Mesenchymal stem cell (in vitro differentiated cells and primary cell): Measurements from ENCODE around the gene GRM1.

Experiments used
- DNase-seq: peaks from one replicate; pipeline ENCODE4 v3.0.0-alpha.2; 2013
- H2AFZ ChIP-seq: one replicate; pipeline ENCODE4 v1.6.1; 2013; ENCODE audit warnings: low read depth, mild to moderate bottlenecking, control low read depth, inconsistent platforms, low read length, moderate library complexity
- H2AK5ac ChIP-seq: 2 replicates; pipeline ENCODE4 v1.6.1; 2013; ENCODE audit warnings: low read length, moderate library complexity, mild to moderate bottlenecking, inconsistent platforms; ENCODE audit not compliant: severe bottlenecking
- H2BK120ac ChIP-seq: one replicate; pipeline ENCODE4 v1.6.1; 2013; ENCODE audit warnings: low read depth, mild to moderate bottlenecking, inconsistent platforms, low read length, moderate library complexity
- H2BK12ac ChIP-seq, 2 experiments: one replicate each; pipeline ENCODE4 v1.6.1; 2013; ENCODE audit warnings: inconsistent platforms in 2 of 2, low read length in 2 of 2, mild to moderate bottlenecking in 2 of 2, moderate library complexity in 2 of 2, control low read depth in 1 of 2
- H2BK15ac ChIP-seq: one replicate; pipeline ENCODE4 v1.6.1; 2013; ENCODE audit warnings: mild to moderate bottlenecking, low read depth, inconsistent platforms; ENCODE audit not compliant: poor library complexity, severe bottlenecking
- H2BK5ac ChIP-seq: 2 replicates; pipeline ENCODE4 v1.6.1; 2013; ENCODE audit warnings: low read depth, mild to moderate bottlenecking, low read length, control low read depth, inconsistent platforms; ENCODE audit not compliant: poor library complexity, severe bottlenecking
- H3K14ac ChIP-seq, 2 experiments: one replicate each; pipeline ENCODE4 v1.6.1; 2013; ENCODE audit warnings: inconsistent platforms in 2 of 2, low read length in 2 of 2, control low read depth in 1 of 2, mild to moderate bottlenecking in 1 of 2, moderate library complexity in 1 of 2
- H3K18ac ChIP-seq, 2 experiments: one replicate each; pipeline ENCODE4 v1.6.1; 2013; ENCODE audit warnings: inconsistent platforms in 2 of 2, low read length in 2 of 2, control low read depth in 1 of 2, low read depth in 1 of 2, mild to moderate bottlenecking in 1 of 2
- H3K23ac ChIP-seq, 2 experiments: one replicate each; pipeline ENCODE4 v1.6.1; 2013; ENCODE audit warnings: inconsistent platforms in 2 of 2, low read length in 2 of 2, mild to moderate bottlenecking in 2 of 2, moderate library complexity in 2 of 2, control low read depth in 1 of 2
- H3K27ac ChIP-seq: 2 replicates; pipeline ENCODE4 v1.5.1; 2013; ENCODE audit warnings: mild to moderate bottlenecking, moderate library complexity, low read length, control low read depth, inconsistent platforms; ENCODE audit not compliant: poor library complexity, severe bottlenecking
- H3K27me3 ChIP-seq, 2 experiments: 2 replicates each; pipeline versions ENCODE4 v1.6.1 to v1.7.0; 2013; ENCODE audit warnings: low read length in 2 of 2, mild to moderate bottlenecking in 2 of 2, moderate library complexity in 2 of 2, control low read depth in 1 of 2, inconsistent platforms in 1 of 2; ENCODE audit not compliant: control insufficient read depth in 1 of 2, insufficient read depth in 1 of 2
- H3K36me3 ChIP-seq, 2 experiments: 2 replicates each; pipeline versions ENCODE4 v1.6.1 to v1.7.0; 2013; ENCODE audit warnings: low read length in 2 of 2, control low read depth in 1 of 2, inconsistent platforms in 1 of 2, low read depth in 1 of 2, mild to moderate bottlenecking in 1 of 2; ENCODE audit not compliant: insufficient read depth in 2 of 2, control insufficient read depth in 1 of 2
- H3K4ac ChIP-seq, 2 experiments: one replicate each; pipeline ENCODE4 v1.6.1; 2013; ENCODE audit warnings: inconsistent platforms in 2 of 2, low read length in 2 of 2, mild to moderate bottlenecking in 2 of 2, moderate library complexity in 2 of 2, control low read depth in 1 of 2, low read depth in 1 of 2
- H3K4me1 ChIP-seq: 2 replicates; pipeline ENCODE4 v1.6.1; 2013; ENCODE audit warnings: low read depth, low read length, control low read depth; ENCODE audit not compliant: control insufficient read depth, insufficient read depth
- H3K4me2 ChIP-seq: 2 replicates; pipeline ENCODE4 v1.6.1; 2013; ENCODE audit warnings: low read length, mild to moderate bottlenecking, inconsistent platforms; ENCODE audit not compliant: poor library complexity, severe bottlenecking
- H3K4me3 ChIP-seq, 2 experiments: 2 replicates each; pipeline versions ENCODE4 v1.5.1 to v1.7.0; 2013; ENCODE audit warnings: low read length in 2 of 2, mild to moderate bottlenecking in 2 of 2, control low read depth in 1 of 2, low read depth in 1 of 2; ENCODE audit not compliant: insufficient read depth in 1 of 2
- H3K79me1 ChIP-seq: replicated peaks from 2 replicates; pipeline ENCODE4 v1.6.1; 2013; ENCODE audit warnings: mild to moderate bottlenecking, control low read depth, low read length, inconsistent platforms; ENCODE audit not compliant: poor library complexity, severe bottlenecking
- H3K9ac ChIP-seq: 2 replicates; pipeline ENCODE4 v1.7.0; 2013; ENCODE audit warnings: mild to moderate bottlenecking, low read length, moderate library complexity
- H3K9me3 ChIP-seq: 2 replicates; pipeline ENCODE4 v1.7.0; 2013; ENCODE audit warnings: mild to moderate bottlenecking, low read length; ENCODE audit not compliant: control insufficient read depth
- H4K8ac ChIP-seq: one replicate; pipeline ENCODE4 v1.6.1; 2013; ENCODE audit warnings: inconsistent platforms, mild to moderate bottlenecking, low read length, moderate library complexity
- H4K91ac ChIP-seq: one replicate; pipeline ENCODE4 v1.6.1; 2013; ENCODE audit warnings: mild to moderate bottlenecking, low read length, inconsistent platforms
- WGBS: methylation state at CpG from one replicate; pipeline ENCODE4 v1.1.7; 2013; ENCODE audit warnings: mixed read lengths; 5-methylcytosine and 5-hydroxymethylcytosine counted together

Gene GRM1

DNA sequence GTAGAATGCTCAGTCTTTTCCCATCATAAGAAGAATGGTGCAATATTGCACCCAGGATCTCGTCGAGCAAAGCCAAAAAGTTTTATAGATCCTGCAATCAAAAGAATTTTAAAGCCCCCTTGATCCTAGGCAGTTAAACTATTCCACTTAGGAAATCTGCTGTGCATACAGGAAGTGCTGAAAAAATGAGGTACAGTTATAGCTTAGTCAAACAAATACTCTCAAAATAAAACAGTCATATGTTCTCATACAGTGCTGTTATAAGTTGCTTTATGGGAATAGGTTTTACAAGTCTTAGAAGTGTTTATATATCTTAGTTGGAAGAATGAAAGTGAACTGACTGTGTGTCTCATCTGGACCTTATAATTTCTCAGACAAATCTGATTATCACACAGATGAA, 282.2 kb downstream of the GRM1 start:
- no peak overlapping the region for H4K91ac ChIP-seq
- no peak overlapping the region for H2BK120ac ChIP-seq
- no peak overlapping the region for H3K9ac ChIP-seq
- H2BK5ac ChIP-seq: no peak overlapping the region
- no peak overlapping the region for H3K18ac ChIP-seq
- no peak overlapping the region for H3K23ac ChIP-seq
- no peak overlapping the region for H3K14ac ChIP-seq
- no CpG with 5 or more reads among the region's 2 CpGs for WGBS
- H2BK15ac ChIP-seq: no peak overlapping the region
- H3K4ac ChIP-seq: no peak overlapping the region
- H3K4me1 ChIP-seq: no peaks in the 10 kb centered on the region
- no peak for DNase-seq
- no peaks in the 10 kb centered on the region for H3K36me3 ChIP-seq
- H3K27ac ChIP-seq: no peak overlapping the region
- H3K4me3 ChIP-seq: no peak overlapping the region
- no peak overlapping the region for H4K8ac ChIP-seq
- H2AFZ ChIP-seq: no peak overlapping the region
- no peak overlapping the region for H3K4me2 ChIP-seq
- H2AK5ac ChIP-seq: no peak overlapping the region
- H2BK12ac ChIP-seq: no peak overlapping the region
- H3K79me1 ChIP-seq: no peaks in the 10 kb centered on the region
- no peaks in the 10 kb centered on the region for H3K9me3 ChIP-seq
- no peaks in the 10 kb centered on the region for H3K27me3 ChIP-seq

DNA sequence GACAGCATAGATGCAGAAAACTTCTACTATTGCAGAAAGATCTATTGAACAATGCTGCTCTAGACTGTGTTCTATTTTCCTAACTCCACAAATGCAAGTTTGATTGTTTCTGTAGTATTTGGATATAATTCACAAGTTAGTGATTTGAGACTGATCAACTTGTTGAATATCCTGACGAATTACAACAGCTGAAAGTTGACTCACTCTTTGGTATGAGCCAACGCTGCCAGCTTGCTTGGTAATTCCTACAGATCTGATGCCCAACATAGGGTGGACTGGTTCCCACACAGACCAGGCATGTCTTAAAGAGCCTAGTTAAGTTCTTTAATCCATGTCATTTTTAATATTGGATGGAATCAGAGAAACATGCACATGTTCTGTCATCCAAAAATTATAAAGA, 283.7 kb downstream of the GRM1 start:
- H3K27me3 ChIP-seq: no peaks in the 10 kb centered on the region
- no peak overlapping the region for H3K4me2 ChIP-seq
- H3K4ac ChIP-seq: no peak overlapping the region
- no peaks in the 10 kb centered on the region for H3K9me3 ChIP-seq
- H3K18ac ChIP-seq: no peak overlapping the region
- no peak overlapping the region for H2BK12ac ChIP-seq
- no peak overlapping the region for H3K4me3 ChIP-seq
- no peak overlapping the region for H3K23ac ChIP-seq
- H3K27ac ChIP-seq: no peak overlapping the region
- H3K9ac ChIP-seq: no peak overlapping the region
- H3K14ac ChIP-seq: no peak overlapping the region
- H4K8ac ChIP-seq: no peak overlapping the region
- no peaks in the 10 kb centered on the region for H3K4me1 ChIP-seq
- H2AK5ac ChIP-seq: no peak overlapping the region
- no peak overlapping the region for H2BK5ac ChIP-seq
- no peak overlapping the region for H2AFZ ChIP-seq
- DNase-seq: no peak
- no peak overlapping the region for H2BK15ac ChIP-seq
- WGBS: 98% methylated on average over 2 of the region's 2 CpGs
- H2BK120ac ChIP-seq: no peak overlapping the region
- no peak overlapping the region for H4K91ac ChIP-seq
- no peaks in the 10 kb centered on the region for H3K36me3 ChIP-seq
- H3K79me1 ChIP-seq: no peaks in the 10 kb centered on the region

DNA sequence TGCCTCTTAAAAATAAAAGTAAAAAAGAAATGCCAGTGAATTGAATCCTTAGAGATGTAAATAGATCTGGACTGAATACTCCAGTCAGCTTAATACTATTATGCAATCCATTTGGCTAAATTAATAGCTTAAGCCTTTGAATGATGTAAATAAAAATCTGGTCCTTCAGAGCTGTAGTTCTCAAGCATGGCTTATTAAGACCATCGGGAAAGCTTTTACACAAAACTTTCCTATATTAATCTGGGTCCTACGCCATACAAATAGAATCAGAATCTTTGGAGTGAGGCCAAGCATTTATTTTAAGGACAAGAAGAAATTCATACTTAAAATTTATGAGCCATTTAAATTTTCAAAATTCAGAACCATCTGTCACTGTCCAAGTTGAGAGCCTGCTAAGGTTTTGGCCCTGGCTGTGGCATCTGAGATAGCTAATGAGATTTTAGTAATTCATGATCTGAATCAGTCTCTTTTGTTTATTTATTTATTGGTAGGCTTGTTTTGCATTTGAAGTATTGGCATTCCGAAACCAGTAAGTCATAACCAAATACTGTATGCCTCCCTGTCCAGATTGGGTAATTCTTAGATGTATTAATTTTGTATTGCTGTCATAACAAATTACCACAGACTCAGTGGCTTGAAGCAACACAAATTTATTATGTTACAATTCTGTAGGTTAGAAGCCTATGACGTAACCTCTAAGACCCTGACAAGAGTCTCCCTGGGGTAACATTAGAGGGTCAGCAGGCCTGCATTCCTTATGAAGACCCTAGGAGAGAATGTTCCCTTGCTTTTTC, 286.7 kb downstream of the GRM1 start:
- Histone ChIP-seq H2BK120ac (no peak overlapping the region), H4K8ac (no peak overlapping the region), H3K9ac (no peak overlapping the region), H2AFZ (no peak overlapping the region), H2BK12ac (no peak overlapping the region), H3K27me3 (no peaks in the 10 kb centered on the region), H2AK5ac (no peak overlapping the region), H2BK5ac (no peak overlapping the region), H2BK15ac (no peak overlapping the region), H3K4ac (no peak overlapping the region), H3K4me3 (no peak overlapping the region), H3K27ac (no peak overlapping the region), H3K9me3 (no peaks in the 10 kb centered on the region), H3K4me2 (no peak overlapping the region), H3K79me1 (no peaks in the 10 kb centered on the region), H3K23ac (no peak overlapping the region), H3K14ac (no peak overlapping the region), H3K36me3 (no peaks in the 10 kb centered on the region), H3K4me1 (no peaks in the 10 kb centered on the region), H3K18ac (no peak overlapping the region), H4K91ac (no peak overlapping the region)
- WGBS: 74% methylated on average over 3 of the region's 4 CpGs
- DNase-seq: no peak

DNA sequence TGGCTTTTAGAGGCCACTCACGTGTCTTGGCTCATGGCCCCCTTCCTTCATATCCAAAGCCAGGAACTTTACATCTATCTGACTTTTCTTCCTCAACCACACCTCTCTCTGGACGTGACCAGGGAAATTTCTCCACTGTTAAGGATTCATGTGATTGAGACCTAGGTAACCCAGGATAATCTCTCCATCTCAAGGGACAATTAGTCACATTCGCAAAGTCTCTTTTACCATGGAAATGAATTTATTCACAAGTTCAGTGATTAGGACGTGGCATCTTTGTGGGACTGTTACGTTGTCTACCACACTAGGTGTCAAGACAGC, 287.3 kb downstream of the GRM1 start:
- no peak overlapping the region for H3K4ac ChIP-seq
- H3K9me3 ChIP-seq: no peaks in the 10 kb centered on the region
- no peaks in the 10 kb centered on the region for H3K79me1 ChIP-seq
- H4K91ac ChIP-seq: no peak overlapping the region
- no peak overlapping the region for H2BK15ac ChIP-seq
- H2AFZ ChIP-seq: no peak overlapping the region
- DNase-seq: no peak
- H3K18ac ChIP-seq: no peak overlapping the region
- H3K23ac ChIP-seq: no peak overlapping the region
- H2BK120ac ChIP-seq: no peak overlapping the region
- no peak overlapping the region for H2BK5ac ChIP-seq
- H3K9ac ChIP-seq: no peak overlapping the region
- H3K27ac ChIP-seq: no peak overlapping the region
- no peak overlapping the region for H4K8ac ChIP-seq
- H3K4me1 ChIP-seq: no peaks in the 10 kb centered on the region
- no peak overlapping the region for H3K4me2 ChIP-seq
- no peak overlapping the region for H3K14ac ChIP-seq
- H3K4me3 ChIP-seq: no peak overlapping the region
- no peak overlapping the region for H2BK12ac ChIP-seq
- WGBS: 76% methylated on average over 5 of the region's 5 CpGs
- no peaks in the 10 kb centered on the region for H3K27me3 ChIP-seq
- H2AK5ac ChIP-seq: no peak overlapping the region
- H3K36me3 ChIP-seq: no peaks in the 10 kb centered on the region
